Stimulated activated CD4-positive, alpha-beta T cell treated with anti-CD3 and anti-CD28 coated beads, Interleukin-15, amount 100 ng/mL, for 24 hours (primary cell): Measurements from ENCODE around the gene POLD3.

Source experiments
- DNase-seq: peaks from one replicate; pipeline ENCODE4 v3.0.0-alpha.2; 2020

The POLD3 gene, protein sequence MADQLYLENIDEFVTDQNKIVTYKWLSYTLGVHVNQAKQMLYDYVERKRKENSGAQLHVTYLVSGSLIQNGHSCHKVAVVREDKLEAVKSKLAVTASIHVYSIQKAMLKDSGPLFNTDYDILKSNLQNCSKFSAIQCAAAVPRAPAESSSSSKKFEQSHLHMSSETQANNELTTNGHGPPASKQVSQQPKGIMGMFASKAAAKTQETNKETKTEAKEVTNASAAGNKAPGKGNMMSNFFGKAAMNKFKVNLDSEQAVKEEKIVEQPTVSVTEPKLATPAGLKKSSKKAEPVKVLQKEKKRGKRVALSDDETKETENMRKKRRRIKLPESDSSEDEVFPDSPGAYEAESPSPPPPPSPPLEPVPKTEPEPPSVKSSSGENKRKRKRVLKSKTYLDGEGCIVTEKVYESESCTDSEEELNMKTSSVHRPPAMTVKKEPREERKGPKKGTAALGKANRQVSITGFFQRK

DNA sequence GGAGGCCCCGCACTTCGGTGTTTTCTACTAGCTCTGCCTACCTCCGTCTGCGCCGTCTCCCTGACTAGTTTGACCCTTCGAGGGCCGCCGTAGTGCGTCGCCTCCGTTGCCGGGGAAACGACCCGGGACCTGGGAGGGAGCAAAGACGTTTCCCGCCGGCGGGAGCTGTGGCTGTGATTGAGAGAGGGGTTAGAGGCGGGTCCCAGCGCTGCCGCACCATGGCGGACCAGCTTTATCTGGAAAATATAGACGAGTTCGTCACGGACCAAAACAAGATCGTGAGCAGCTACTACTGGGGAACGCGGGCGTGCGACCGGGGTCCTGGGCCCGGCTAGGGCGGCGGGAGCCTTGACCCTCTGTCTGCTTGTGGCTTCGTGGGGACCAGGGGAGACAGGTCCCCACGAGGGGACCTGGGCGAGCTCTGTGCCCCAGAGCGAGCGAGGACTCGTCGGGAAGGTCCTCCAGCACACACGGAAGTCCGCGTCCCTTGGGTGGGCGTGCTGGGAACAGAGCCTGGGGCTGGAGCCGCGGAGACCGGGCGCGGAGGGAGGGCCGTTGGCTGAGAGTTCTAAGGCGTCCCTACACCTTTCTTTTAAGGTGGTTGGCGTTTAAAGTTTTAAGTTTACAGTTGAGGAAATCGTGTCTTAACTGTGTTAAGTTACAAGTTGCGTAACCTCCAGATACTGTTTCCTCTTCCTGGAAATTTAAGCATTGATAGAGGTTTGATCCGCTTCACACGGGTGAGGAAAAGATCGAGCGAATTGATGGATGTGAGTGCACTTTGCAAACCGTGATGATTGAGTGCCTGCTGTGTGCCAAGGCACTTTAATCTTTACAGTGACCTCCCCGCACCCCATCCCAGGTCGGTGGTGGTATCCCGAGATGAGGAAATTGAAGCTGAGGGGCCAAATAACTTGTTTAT, at the start of gene POLD3:
Gene POLD3, plus strand, starts transcription at position 142 of the 922 bp plus-strand sequence. Its CDS starts 77 bp downstream, at position 219.
- peak; percentile 98 for DNase-seq

GRCh38 chr11:74543991-74544390, 48.4 kb upstream of the POLD3 start:
- no peak for DNase-seq

DNA sequence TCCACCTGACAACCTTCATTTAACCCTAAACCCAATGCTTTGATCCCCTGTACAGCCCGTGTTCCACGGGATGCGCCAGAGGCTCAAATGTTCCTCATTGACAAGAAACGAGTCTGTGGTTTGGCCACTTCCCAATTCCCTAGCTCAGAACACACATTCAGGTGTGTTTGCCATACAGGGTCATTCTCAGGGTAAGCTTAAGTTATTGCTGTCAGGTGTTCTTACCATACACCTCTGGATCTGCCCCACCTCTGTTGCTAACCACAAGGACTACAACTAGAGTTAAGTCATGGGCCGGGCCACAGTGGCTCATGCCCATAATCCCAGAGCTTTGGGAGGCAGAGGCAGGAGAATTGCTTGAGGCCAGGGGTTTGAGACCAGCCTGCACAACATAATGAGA, 45.6 kb upstream of the POLD3 start:
- no peak for DNase-seq

DNA sequence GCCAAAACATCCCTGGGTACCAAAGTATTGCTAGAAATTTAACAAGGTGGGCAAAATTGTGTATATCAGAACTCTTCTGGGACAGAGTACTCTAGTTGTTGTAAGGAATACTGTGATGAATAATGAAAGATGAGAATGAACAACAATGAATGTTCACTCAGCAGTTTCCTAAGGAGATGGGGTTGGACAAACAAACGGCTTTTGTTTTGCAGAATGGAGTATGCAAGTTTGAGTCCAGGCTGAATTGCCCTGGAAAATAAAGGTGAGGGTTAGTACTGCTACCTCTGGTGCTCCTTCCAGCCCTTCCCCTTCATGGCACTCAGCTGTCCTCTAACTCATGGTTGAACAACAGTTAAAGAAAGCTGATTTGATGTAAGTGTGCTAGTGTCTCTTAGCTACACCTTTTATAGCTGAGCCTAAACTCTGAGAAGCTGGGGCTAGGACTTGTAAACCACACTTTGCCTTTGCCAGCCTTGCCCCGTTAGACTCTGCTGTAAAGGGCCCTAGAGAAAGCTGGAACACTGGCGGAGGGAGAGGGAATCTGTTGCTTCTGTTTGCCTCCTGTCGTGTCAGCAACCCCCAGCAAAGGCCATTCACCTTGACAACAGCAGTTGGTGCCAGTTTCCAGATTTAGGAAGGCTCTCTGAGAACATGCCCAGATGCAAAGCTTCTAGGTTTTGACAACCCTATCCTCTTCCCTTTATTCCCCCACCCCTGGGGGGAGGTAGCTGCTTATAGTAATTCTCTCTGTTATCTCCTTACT, 41.2 kb upstream of the POLD3 start:
- no peak for DNase-seq

DNA sequence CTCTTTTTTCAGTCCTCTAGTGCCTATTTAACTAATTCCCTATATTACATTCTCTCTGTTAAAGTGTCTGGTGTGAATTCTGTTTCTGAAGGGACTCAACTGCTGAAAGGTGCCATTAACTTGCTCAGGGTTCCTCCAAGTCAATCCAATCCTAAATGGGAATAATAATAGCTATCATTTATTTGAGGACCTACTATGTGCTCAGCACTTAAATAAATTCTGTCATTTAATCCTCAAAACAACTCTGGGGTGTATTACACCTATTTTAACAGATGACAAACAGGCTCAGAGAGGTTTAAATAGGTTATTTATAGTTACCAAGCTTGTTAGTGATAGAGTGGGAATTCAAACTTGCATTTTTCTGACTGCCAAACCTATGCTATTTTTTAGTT, 40.6 kb upstream of the POLD3 start:
- DNase-seq: no peak

DNA sequence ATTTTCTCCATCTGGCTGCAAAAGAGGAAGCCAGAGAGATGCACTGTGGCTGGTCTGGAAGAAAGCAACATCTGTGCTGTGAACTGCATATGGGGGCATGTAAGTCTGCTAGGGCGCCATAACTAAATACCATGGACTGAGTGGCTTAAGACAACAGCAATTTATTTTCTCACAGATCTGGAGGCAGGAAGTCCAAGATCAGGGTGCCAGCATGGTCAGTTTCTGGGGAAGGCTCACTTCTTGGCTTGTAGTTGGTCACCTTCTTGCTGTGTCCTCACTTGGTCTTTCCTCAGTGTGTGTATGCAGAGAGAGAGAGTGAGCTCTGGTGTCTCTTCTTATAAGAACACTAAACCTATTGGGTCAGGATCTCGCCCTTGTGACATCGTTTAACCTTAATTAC, 34.9 kb upstream of the POLD3 start:
- no peak for DNase-seq

- no peak for DNase-seq
These were observed 33.1 kb upstream of the POLD3 start for GRCh38 chr11:74559110-74559933.

DNA sequence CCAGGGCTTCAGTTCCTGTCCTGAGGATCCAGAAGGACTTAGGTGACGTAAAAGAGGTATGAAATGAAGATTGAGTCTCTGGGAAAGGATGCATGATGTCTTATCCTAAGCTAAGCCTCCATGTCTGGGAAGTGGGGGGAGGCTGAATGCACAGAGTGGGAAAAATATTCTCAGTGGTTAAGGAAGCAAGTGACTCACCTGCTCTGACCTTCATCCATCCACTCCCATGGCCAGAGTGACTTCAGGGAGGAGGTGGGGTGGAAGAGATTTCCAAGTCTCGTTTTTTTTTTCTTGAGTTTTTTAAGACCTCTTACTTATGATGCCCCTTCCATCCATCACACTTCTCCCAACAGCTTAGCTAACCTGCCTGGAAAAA, 32.5 kb upstream of the POLD3 start:
- DNase-seq: no peak

DNA sequence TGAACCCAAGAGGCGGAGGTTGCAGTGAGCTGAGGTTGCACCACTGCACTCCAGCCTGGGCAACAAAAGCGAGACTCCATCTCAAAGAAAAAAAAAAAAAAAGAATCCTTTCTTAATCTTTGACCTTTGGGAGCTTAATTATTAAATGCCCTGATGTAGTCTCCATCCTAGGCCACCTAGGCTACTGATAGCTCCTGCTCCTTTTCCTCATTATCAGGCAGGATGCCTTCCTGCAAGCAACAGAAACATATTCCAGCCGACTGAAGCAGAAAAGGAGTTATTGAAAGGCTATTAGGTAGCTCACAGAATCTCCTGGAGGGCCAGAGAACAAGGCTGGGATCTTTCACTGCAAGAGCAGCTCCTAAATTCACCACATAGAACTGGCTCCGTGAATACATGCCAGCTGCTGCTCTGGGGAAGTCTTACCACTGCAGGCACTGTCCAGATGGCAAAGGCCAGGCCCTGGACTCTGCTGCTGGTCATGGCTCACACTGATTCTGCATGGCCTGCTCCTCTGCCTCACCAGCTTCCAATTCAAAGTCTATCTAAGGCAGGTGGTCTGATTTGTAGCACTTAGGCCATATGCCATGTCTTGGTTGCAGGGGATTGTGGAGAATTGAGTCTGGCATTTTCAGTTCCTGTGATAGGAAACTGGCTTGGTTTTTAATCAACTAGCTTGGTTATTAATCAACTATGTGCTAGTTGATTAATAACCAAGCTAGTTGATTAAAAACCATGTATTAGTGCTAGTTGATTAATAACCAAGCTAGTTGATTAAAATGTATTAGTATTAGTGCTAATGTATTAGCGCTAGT, 26.0 kb upstream of the POLD3 start:
- no peak for DNase-seq

DNA sequence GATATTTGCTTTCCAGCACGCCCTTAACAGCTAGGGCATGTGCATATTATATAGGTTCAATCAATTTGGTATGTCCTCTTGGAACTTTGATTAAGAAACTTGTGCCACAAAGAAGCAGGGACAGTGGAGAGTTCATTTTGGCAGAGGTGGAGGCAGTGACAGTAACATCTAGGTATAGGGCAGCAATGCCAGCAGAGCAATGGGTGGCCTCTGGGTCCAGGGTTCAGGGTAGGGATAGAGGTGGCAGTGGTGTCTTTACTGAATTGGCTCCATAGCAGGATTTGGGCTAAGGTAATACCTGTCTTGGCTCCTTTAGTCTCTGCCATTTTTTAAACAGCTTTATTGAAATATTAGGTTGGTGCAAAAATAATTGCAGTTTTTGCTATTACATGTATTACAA, 24.4 kb upstream of the POLD3 start:
- DNase-seq: no peak

- peak; percentile 43 for DNase-seq
These were observed 21.9 kb upstream of the POLD3 start for GRCh38 chr11:74570266-74571061.

GRCh38 chr11:74571062-74571399, 21.4 kb upstream of the POLD3 start:
- no peak for DNase-seq

- DNase-seq: no peak
These were observed 20.0 kb upstream of the POLD3 start for GRCh38 chr11:74572349-74572748.

- no peak for DNase-seq
These were observed 17.8 kb upstream of the POLD3 start for GRCh38 chr11:74574563-74574962.

- no peak for DNase-seq
These were observed 16.4 kb upstream of the POLD3 start for GRCh38 chr11:74575999-74576398.

- DNase-seq: no peak
These were observed 15.2 kb upstream of the POLD3 start for GRCh38 chr11:74577181-74577580.

- DNase-seq: no peak
These were observed 14.6 kb upstream of the POLD3 start for GRCh38 chr11:74577624-74578396.

DNA sequence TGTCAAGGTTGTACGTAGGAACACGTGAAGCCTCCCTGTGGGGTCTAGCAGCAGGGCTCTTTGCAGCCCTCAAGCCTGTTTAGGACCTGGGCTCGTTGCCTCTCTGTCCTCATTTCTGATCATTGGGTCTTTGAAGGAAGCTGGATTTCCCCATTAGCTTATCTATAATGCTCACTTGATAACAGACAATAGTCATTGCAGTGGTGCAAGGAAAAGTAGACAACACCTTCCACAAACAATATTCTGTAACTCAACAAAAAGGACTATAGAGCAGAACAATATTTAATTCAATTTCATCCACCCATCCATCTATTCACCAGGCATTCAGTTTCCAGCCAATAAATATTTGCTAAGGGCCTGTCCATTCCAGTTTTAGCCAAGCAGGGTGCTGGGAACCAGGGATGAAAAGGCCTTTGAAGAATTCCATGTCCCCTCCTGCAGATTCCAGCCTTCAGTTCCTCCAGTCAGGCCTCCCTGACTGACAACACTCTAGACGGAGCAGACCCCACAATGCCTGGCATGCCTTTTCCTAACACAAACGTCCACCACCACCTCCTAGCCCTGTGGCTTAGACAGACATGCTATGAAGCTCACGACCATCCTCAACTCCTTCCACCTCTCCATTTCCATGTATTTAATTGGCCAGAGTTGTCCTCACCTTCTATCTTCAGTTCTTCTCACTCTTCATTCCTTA, 12.7 kb upstream of the POLD3 start:
- DNase-seq: no peak

DNA sequence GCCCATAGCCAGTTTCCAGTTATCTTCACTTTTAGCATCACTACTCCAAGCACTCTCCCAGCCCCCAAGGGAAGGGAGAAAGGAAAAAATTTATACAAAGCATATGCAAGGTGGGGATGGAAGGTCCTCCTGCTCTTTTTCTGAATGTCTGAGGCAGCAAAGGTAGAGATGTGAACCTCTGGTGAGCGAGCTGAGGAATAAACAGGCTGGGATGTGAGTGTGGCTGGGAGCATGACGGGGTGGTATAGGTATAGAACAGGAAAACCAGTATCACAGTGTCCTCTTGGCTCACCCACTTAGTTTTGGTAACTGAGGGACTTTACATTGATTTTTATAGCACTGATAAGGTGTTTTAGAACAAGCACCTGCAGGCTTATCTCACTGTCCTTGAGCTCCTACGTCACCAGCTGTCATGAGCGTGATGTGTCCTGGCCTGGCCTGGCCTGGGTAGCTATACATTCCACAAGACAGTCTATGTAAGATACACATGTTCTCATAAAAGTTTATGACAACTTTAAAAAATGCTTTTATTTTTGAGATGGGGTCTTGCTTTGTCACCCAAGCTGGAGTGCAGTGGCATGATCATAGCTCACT, 10.3 kb upstream of the POLD3 start:
- no peak for DNase-seq
